Esophagus muscularis mucosa (tissue), 4 donors: Measurements from ENCODE around the gene PPIF. TPM values are rescaled to one million over a fixed set of nuclear protein-coding genes. Genes with fewer than 3 reads are reported as not detected.

Experiments
- DNase-seq: peaks from one replicate; pipeline ENCODE4 v3.0.0-alpha.2; 2017; ENCODE audit errors: extremely low spot score
- H3K27ac ChIP-seq, 4 donors: fragments of 200-600 bp; sonication (generic); replicated peaks in 1 of 4; 1 replicate in 3 of 4; 2 replicates in 1 of 4; pipeline ENCODE4 v1.5.1; 2016 to 2019; ENCODE audit warnings: mild to moderate bottlenecking in 1 of 4
- H3K27me3 ChIP-seq, 4 donors: fragments of 200-600 bp; sonication (generic); one replicate each; pipeline versions ENCODE4 v1.5.1 to v1.6.0; 2016 to 2019
- H3K36me3 ChIP-seq, 4 donors: fragments of 200-600 bp; sonication (generic); one replicate each; pipeline ENCODE4 v1.5.1; 2016 to 2019
- H3K4me1 ChIP-seq, 4 donors: fragments of 200-600 bp; sonication (generic); one replicate each; pipeline ENCODE4 v1.5.1; 2016 to 2019
- H3K4me3 ChIP-seq, 4 donors: fragments of 200-600 bp; sonication (generic); 1 replicate in 2 of 4; 2 replicates in 2 of 4; pipeline ENCODE4 v1.5.1; 2016 to 2019; ENCODE audit warnings: mild to moderate bottlenecking in 4 of 4, moderate library complexity in 1 of 4
- H3K9me3 ChIP-seq, 4 donors: fragments of 200-600 bp; sonication (generic); 1 replicate in 3 of 4; 2 replicates in 1 of 4; pipeline ENCODE4 v1.5.1; 2016 to 2019
- EP300 ChIP-seq: sonication (generic); formaldehyde crosslinking; IDR thresholded peaks from one replicate; pipeline ENCODE4 v1.6.1; 2017; ENCODE audit warnings: antibody characterized with exemption
- POLR2A ChIP-seq: fragments of 450-650 bp; IDR thresholded peaks from one replicate; pipeline ENCODE4 v1.6.1; 2017; ENCODE audit warnings: antibody characterized with exemption, moderate library complexity, mild to moderate bottlenecking, low read depth
- POLR2AphosphoS5 ChIP-seq, 2 donors: sonication (generic); formaldehyde crosslinking; IDR thresholded peaks; one replicate each; pipeline ENCODE4 v1.6.1; 2017; ENCODE audit warnings: antibody characterized with exemption in 2 of 2
- WGBS: methylation state at CpG from one replicate; pipeline ENCODE4 v1.1.5; 2018; 5-methylcytosine and 5-hydroxymethylcytosine counted together
- intact Hi-C: fragments of 100-400 bp; cut with DNase I; formaldehyde crosslinking; loops from one replicate; pipeline ENCODE4 v1.15.1; 2023
- total RNA-seq, 4 donors: library from RNA; depleted of rRNA; stranded (reverse); fragments of >200 nt; gene quantifications; one replicate each; pipeline versions ENCODE4 v1.1.0 to v1.2.1, GENCODE V29; 2016
- TF ChIP-seq, protein P1 (sequence below), 3 experiments: fragments of 200-600 bp in 2 of 3; fragments of 450-650 bp in 1 of 3; sonication (generic) in 2 of 3; IDR thresholded peaks; one replicate each; pipeline ENCODE4 v1.5.1; 2017 to 2019; ENCODE audit warnings: antibody characterized with exemption in 3 of 3, mild to moderate bottlenecking in 2 of 3, moderate library complexity in 1 of 3

The PPIF gene
- total RNA-seq, 4 donors from 2014 or later = 19.5 to 42.2 (median 24.4) TPM

DNA sequence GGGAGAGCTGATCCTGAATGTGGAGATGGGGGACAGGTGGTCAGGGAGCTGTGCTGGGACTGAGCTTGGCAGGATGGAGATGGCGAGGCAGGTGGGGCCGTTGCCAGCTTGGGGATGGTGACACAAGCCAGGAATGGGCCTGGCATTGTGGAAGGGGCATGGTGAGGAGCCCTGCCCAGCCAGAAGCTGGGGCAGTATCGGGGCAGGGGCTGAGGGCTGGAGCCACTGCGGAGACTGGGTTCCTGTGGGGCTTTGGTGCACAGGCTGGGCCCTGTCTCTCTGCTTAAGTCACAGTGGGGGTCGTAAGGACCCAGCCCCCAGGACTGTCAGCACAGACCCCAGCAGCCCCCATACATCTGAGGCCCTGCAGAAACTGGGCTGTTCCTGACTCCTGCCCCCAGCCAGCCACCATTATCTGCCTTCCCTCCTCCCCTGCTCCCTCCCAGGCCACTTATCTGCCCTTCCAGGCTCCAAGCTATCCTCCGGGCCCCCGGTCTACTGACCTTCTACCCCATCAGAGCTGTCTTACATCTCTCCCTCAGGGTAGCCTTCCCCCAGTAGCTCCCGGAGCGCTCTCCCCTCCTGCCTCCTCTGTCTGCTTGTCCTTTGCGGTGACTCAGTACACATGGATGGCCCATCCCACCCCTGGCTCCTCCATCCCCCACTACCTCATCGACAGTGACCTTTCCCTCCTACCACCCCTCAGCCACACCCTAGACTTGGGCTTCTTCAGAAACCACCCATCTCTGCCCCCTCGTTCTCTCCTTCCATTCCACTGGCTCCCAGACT, 44.2 kb downstream of the PPIF start:
- Histone ChIP-seq H3K9me3 (no peaks in the 10 kb centered on the region), H3K4me3 (no peak overlapping the region), H3K27me3 (no peaks in the 10 kb centered on the region), H3K36me3 (peaks cover 0 to 61% (median 47%) of the 10 kb centered on the region in 4 donors), H3K27ac (peak overlapping the region; percentile 50 to 91 (median 64)), H3K4me1 (peaks cover 0 to 85% (median 54%) of the 10 kb centered on the region in 4 donors)
- no peak for DNase-seq
- intact Hi-C loops = no loop called here
- TF ChIP-seq POLR2AphosphoS5 (IDR thresholded peaks at IDR 0.05) = no peak
- TF ChIP-seq, protein P1, sequence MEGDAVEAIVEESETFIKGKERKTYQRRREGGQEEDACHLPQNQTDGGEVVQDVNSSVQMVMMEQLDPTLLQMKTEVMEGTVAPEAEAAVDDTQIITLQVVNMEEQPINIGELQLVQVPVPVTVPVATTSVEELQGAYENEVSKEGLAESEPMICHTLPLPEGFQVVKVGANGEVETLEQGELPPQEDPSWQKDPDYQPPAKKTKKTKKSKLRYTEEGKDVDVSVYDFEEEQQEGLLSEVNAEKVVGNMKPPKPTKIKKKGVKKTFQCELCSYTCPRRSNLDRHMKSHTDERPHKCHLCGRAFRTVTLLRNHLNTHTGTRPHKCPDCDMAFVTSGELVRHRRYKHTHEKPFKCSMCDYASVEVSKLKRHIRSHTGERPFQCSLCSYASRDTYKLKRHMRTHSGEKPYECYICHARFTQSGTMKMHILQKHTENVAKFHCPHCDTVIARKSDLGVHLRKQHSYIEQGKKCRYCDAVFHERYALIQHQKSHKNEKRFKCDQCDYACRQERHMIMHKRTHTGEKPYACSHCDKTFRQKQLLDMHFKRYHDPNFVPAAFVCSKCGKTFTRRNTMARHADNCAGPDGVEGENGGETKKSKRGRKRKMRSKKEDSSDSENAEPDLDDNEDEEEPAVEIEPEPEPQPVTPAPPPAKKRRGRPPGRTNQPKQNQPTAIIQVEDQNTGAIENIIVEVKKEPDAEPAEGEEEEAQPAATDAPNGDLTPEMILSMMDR (IDR thresholded peaks at IDR 0.05) = no peak
- 67% methylated on average over 11 of the region's 12 CpGs for WGBS

DNA sequence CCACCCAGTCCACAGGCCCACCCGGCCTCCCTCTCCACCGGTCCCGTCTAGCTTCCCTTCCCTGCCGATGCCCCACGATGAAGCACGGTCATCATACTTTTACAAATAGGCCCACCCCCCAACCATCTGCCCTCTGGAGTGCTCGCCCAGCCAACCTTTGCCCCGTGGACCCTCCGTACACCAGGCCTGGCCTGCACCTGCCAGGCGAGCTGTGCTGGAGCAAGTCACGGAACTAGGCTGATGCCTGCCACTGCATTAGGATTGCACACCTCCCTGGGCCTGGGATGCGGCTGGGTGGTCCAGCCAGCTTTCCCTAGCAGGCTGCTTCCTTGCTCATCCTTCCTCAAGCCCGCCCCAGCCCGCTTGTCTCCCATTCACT, 44.7 kb downstream of the PPIF start:
- Histone ChIP-seq H3K4me3 (no peak overlapping the region), H3K4me1 (peaks cover 0 to 80% (median 53%) of the 10 kb centered on the region in 4 donors), H3K9me3 (no peaks in the 10 kb centered on the region), H3K27ac (peak overlapping the region; percentile 48 to 91 (median 64)), H3K36me3 (peaks cover 0 to 55% (median 41%) of the 10 kb centered on the region in 4 donors), H3K27me3 (no peaks in the 10 kb centered on the region)
- no peak for TF ChIP-seq POLR2A
- WGBS = 84% methylated on average over 14 of the region's 14 CpGs
- intact Hi-C loops = no loop called here
- DNase-seq = no peak

DNA sequence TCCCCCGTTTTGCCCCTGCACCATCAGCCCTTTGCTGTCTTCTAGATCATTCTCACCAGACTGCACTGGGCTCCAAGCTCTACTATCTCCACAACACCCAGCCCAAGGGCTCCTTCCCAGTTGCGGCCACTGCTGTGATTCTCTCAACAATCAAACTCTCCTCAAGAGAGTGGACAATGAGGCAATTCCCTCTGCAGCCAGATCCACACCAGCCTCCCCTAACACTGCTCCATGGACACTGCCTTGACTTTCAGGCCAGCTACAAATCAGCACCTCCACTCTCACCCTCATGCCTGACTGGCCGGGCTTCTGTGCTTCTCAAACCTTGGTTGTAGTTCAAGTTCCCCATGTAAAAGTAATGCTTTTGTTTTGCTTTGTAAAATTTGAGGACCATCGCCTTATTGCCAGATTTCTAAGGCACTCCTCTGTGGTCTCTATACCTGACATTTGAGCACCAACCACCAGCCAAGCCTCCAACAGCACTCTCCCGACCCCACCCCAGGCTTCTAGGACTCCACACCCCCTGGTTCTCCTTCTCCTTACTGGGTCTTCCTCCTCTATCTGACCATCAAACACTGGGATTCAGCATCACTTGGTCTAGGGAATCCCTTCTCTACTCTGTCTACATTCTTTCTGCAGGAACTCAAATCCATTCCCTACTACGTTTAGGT, 45.4 kb downstream of the PPIF start:
- H3K4me3 ChIP-seq = no peak overlapping the region
- no peak for DNase-seq
- intact Hi-C loops = no loop called here
- 77% methylated on average over 6 of the region's 6 CpGs for WGBS
- peak overlapping the region; percentile 48 to 91 (median 64) for H3K27ac ChIP-seq
- TF ChIP-seq, protein P1 (IDR thresholded peaks at IDR 0.05) = no peak
- TF ChIP-seq EP300 = no peak
- no peak for TF ChIP-seq POLR2A
- TF ChIP-seq POLR2AphosphoS5 (IDR thresholded peaks at IDR 0.05) = no peak
- H3K4me1 ChIP-seq = peaks cover 0 to 73% (median 50%) of the 10 kb centered on the region in 4 donors
- no peaks in the 10 kb centered on the region for H3K9me3 ChIP-seq
- peaks cover 0 to 51% (median 35%) of the 10 kb centered on the region in 4 donors for H3K36me3 ChIP-seq
- H3K27me3 ChIP-seq = no peaks in the 10 kb centered on the region

DNA sequence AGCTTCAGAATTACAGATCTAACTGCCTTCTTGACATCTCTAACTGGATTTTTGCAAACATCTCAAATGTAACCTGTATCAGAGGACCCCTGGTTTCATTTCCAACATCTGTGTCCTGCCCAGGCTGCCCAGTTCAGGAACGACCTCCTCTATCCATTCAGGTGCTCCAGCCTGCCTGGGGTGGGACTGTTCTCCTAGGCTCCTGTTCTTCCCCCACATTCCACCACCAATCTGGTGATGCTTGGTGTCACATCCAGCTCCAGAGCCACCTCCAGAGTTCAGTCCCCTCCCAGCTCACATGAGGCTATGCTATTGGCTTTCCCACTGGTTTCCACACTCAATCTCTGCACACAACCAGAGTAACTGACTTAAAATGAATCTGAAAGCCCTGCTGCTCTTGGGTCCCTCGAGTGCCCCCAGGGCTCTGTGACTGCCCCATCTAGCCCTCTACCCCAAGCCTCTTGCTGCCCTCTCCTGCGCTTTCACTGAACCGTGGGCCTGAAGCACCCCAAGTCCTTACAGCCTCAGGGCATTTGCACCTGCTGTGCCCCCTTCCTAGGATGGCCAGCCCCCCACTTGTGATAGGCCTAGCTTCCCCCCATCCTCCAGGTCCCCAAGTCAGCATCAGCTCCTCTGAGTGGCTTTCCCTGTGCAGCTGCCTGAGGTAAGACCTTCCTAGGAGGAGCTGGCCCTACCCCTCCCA, 46.1 kb downstream of the PPIF start:
- H3K4me3 ChIP-seq = no peak overlapping the region
- TF ChIP-seq POLR2A (no peak), EP300 (no peak), POLR2AphosphoS5 (IDR thresholded peaks at IDR 0.05) (no peak)
- TF ChIP-seq, protein P1 (IDR thresholded peaks at IDR 0.05) = no peak
- 90% methylated on average over 4 of the region's 4 CpGs for WGBS
- no peaks in the 10 kb centered on the region for H3K9me3 ChIP-seq
- H3K27me3 ChIP-seq = no peaks in the 10 kb centered on the region
- peaks cover 0 to 51% (median 28%) of the 10 kb centered on the region in 4 donors for H3K36me3 ChIP-seq
- intact Hi-C loops = no loop called here
- peak overlapping the region in 3 of 4 donors; percentile 16 to 76 (median 38) for H3K27ac ChIP-seq
- H3K4me1 ChIP-seq = peaks cover 0 to 66% (median 44%) of the 10 kb centered on the region in 4 donors
- DNase-seq = no peak
